ENCODE data around the gene NUP58.

The NUP58 gene

GRCh38 chr13:25301347-25302113 lies at the start of gene NUP58:
NUP58 (plus strand) TSS chr13:25301625; CDS start chr13:25301774, 149 bp downstream.
- peak; percentile 72 to 90 for DNase-seq (ENCODE audit: extremely low read depth in 1 of 2, low read depth in 1 of 2)

GRCh38 chr13:25252225-25252624 lies 49.2 kb upstream of the NUP58 start:
- no peak for DNase-seq (ENCODE audit: extremely low read depth in 1 of 2, low read depth in 1 of 2)

GRCh38 chr13:25252752-25253151 lies 48.7 kb upstream of the NUP58 start:
- DNase-seq (ENCODE audit: extremely low read depth in 1 of 2, low read depth in 1 of 2), result no peak

- DNase-seq (ENCODE audit: extremely low read depth in 1 of 2, low read depth in 1 of 2), result no peak
Measured at GRCh38 chr13:25253702-25254101, 47.7 kb upstream of the NUP58 start.

- no peak for DNase-seq (ENCODE audit: extremely low read depth in 1 of 2, low read depth in 1 of 2)
Measured at GRCh38 chr13:25262261-25262660, 39.2 kb upstream of the NUP58 start.

- DNase-seq (ENCODE audit: extremely low read depth in 1 of 2, low read depth in 1 of 2), result no peak
Measured at GRCh38 chr13:25266706-25267105, 34.7 kb upstream of the NUP58 start.

GRCh38 chr13:25267715-25268114 lies 33.7 kb upstream of the NUP58 start:
- no peak for DNase-seq (ENCODE audit: extremely low read depth in 1 of 2, low read depth in 1 of 2)

GRCh38 chr13:25268561-25268960 lies 32.9 kb upstream of the NUP58 start:
- no peak for DNase-seq (ENCODE audit: extremely low read depth in 1 of 2, low read depth in 1 of 2)

GRCh38 chr13:25276748-25277147 lies 24.7 kb upstream of the NUP58 start:
- no peak for DNase-seq (ENCODE audit: extremely low read depth in 1 of 2, low read depth in 1 of 2)

- DNase-seq (ENCODE audit: extremely low read depth in 1 of 2, low read depth in 1 of 2), result no peak
Measured at GRCh38 chr13:25280396-25280795, 21.0 kb upstream of the NUP58 start.

GRCh38 chr13:25281193-25281934 lies 20.1 kb upstream of the NUP58 start:
- no peak for DNase-seq (ENCODE audit: extremely low read depth in 1 of 2, low read depth in 1 of 2)

GRCh38 chr13:25281935-25282332 lies 19.5 kb upstream of the NUP58 start:
- no peak for DNase-seq (ENCODE audit: extremely low read depth in 1 of 2, low read depth in 1 of 2)

- peak in 1 of 2 donors; percentile 5 for DNase-seq (ENCODE audit: extremely low read depth in 1 of 2, low read depth in 1 of 2)
Measured at GRCh38 chr13:25286308-25286968, 15.0 kb upstream of the NUP58 start.

GRCh38 chr13:25286969-25287961 lies 14.2 kb upstream of the NUP58 start, which contains the start of gene MTMR6:
MTMR6 (minus strand) TSS chr13:25287488; CDS start chr13:25287247, 241 bp downstream.
- DNase-seq (ENCODE audit: extremely low read depth in 1 of 2, low read depth in 1 of 2), result peak; percentile 87 to 93

- DNase-seq (ENCODE audit: extremely low read depth in 1 of 2, low read depth in 1 of 2), result no peak
Measured at GRCh38 chr13:25288966-25289365, 12.5 kb upstream of the NUP58 start.

GRCh38 chr13:25291691-25292090 lies 9.7 kb upstream of the NUP58 start:
- no peak for DNase-seq (ENCODE audit: extremely low read depth in 1 of 2, low read depth in 1 of 2)

GRCh38 chr13:25292301-25292700 lies 9.1 kb upstream of the NUP58 start:
- DNase-seq (ENCODE audit: extremely low read depth in 1 of 2, low read depth in 1 of 2), result no peak

GRCh38 chr13:25295228-25295627 lies 6.2 kb upstream of the NUP58 start:
- DNase-seq (ENCODE audit: extremely low read depth in 1 of 2, low read depth in 1 of 2), result no peak

- DNase-seq (ENCODE audit: extremely low read depth in 1 of 2, low read depth in 1 of 2), result no peak
Measured at GRCh38 chr13:25295701-25296100, 5.7 kb upstream of the NUP58 start.

GRCh38 chr13:25300861-25301346 lies 521 bp upstream of the NUP58 start:
- peak in 1 of 2 donors; percentile 2 for DNase-seq (ENCODE audit: extremely low read depth in 1 of 2, low read depth in 1 of 2)
